SK-N-MC (cell line): Measurements from ENCODE around the gene MYD88.

Experiments used
- EZH2 ChIP-seq: fragments of 200-600 bp; sonication (generic); IDR thresholded peaks from one replicate; pipeline ENCODE4 v1.6.1; 2017; ENCODE audit warnings: antibody characterized with exemption
- POLR2AphosphoS5 ChIP-seq: IDR thresholded peaks from 2 replicates; pipeline ENCODE4 v1.6.1; 2012; ENCODE audit warnings: mild to moderate bottlenecking, low read depth, low read length, borderline replicate concordance

GRCh38 chr3:38164643-38164951 lies 26.1 kb downstream of the MYD88 start:
- TF ChIP-seq EZH2 (no peak), POLR2AphosphoS5 (no peak)
